Small intestine (tissue), 7 donors: Measurements from ENCODE around the gene ZSWIM4. TPM values are rescaled to one million over a fixed set of nuclear protein-coding genes. Genes with fewer than 3 reads are reported as not detected.

ENCODE experiments used
- DNase-seq, 2 donors: peaks; one replicate each; pipeline versions ENCODE4 v3.0.0 to v3.0.0-alpha.2; 2013
- FAIRE-seq: peaks from 2 replicates; lab custom pipeline; 2012; peaks lifted over from hg19 to GRCh38; lab: Jason Lieb, UNC
- H3K27ac ChIP-seq, 3 donors: one replicate each; pipeline ENCODE4 v1.5.1; 2013; ENCODE audit warnings: low read length in 2 of 3, mild to moderate bottlenecking in 2 of 3, control low read depth in 1 of 3, inconsistent platforms in 1 of 3, low read depth in 1 of 3, moderate library complexity in 1 of 3
- H3K27me3 ChIP-seq, 3 donors: one replicate each; pipeline ENCODE4 v1.6.1; 2013; ENCODE audit warnings: low read length in 3 of 3, inconsistent platforms in 1 of 3; ENCODE audit not compliant: control insufficient read depth in 3 of 3, insufficient read depth in 3 of 3
- H3K36me3 ChIP-seq, 3 donors: one replicate each; pipeline ENCODE4 v1.6.1; 2013; ENCODE audit warnings: low read length in 3 of 3, inconsistent platforms in 1 of 3, low read depth in 1 of 3, mild to moderate bottlenecking in 1 of 3, moderate library complexity in 1 of 3; ENCODE audit not compliant: control insufficient read depth in 3 of 3, insufficient read depth in 2 of 3
- H3K4me1 ChIP-seq, 3 donors: one replicate each; pipeline ENCODE4 v1.6.1; 2013; ENCODE audit warnings: low read length in 2 of 3, inconsistent platforms in 1 of 3, low read depth in 1 of 3, mild to moderate bottlenecking in 1 of 3, moderate library complexity in 1 of 3; ENCODE audit not compliant: control insufficient read depth in 3 of 3, insufficient read depth in 2 of 3
- H3K4me3 ChIP-seq, 3 donors: one replicate each; pipeline ENCODE4 v1.5.1; 2013; ENCODE audit warnings: low read length in 3 of 3, control low read depth in 1 of 3, inconsistent platforms in 1 of 3, low read depth in 1 of 3, mild to moderate bottlenecking in 1 of 3, moderate library complexity in 1 of 3
- H3K9me3 ChIP-seq, 2 donors: one replicate each; pipeline ENCODE4 v1.6.1; 2013; ENCODE audit warnings: low read depth in 1 of 2, low read length in 1 of 2; ENCODE audit not compliant: control insufficient read depth in 2 of 2, insufficient read depth in 1 of 2
- WGBS, 3 donors: extraction: QIAGEN DNeasy Blood & Tissue Kit; methylation state at CpG; one replicate each; pipeline ENCODE4 v1.1.7; 2013; 5-methylcytosine and 5-hydroxymethylcytosine counted together
- polyA plus RNA-seq, 4 donors: library from polyadenylated mRNA; stranded (reverse) in 3 of 4; unstranded in 1 of 4; fragments of 200-250 nt in 3 of 4; fragments of 120-200 nt in 1 of 4; gene quantifications; one replicate each; pipeline versions ENCODE4 v1.2.1 to v1.2.3, GENCODE V29; 2013
- donor health status: healthy with polysubstance abuse.
- donor health status: control.
- donor health status: control.
- donor health status: Bipolar disorder and iron deficiency.
- donor health status: healthy.

Gene ZSWIM4
- polyA plus RNA-seq, 4 donors: 0.45 to 4.0 (median 1.8) TPM

- 83 to 91% (median 89%) methylated on average over 4 of the region's 4 CpGs for WGBS, 3 donors
- H3K27me3 ChIP-seq: peaks cover 0 to 6% (median 2%) of the 10 kb centered on the region in 3 donors
- no peak for DNase-seq
- H3K36me3 ChIP-seq: peaks cover 0 to 7% (median 0%) of the 10 kb centered on the region in 3 donors
- no peak overlapping the region for H3K27ac ChIP-seq
- H3K9me3 ChIP-seq: no peaks in the 10 kb centered on the region
- no peak overlapping the region for H3K4me3 ChIP-seq
- H3K4me1 ChIP-seq: peaks cover 0 to 11% (median 0%) of the 10 kb centered on the region in 3 donors
- no peak for FAIRE-seq
These were observed 75.6 kb downstream of the ZSWIM4 start for GRCh38 chr19:13870873-13871272.

DNA sequence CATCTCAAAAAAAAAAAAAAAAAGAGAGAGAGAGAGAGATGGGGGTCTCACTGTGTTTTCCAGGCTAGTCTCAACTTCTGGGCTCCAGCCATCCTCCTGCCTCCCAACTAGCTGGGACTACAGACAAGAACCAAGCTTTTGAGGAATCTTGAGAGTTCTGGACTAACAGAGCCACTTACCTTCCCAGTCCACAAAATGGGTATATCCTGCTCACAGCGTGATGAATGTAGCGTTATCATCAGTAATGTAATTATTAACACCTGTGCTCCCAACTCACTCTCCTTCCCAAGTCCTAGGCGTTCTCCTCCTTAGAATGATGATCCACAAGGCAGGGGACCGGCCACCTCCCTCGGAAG, 77.1 kb downstream of the ZSWIM4 start:
- Histone ChIP-seq H3K4me3 (peak overlapping the region in 1 of 3 donors; percentile 58), H3K36me3 (peaks cover 0 to 7% (median 0%) of the 10 kb centered on the region in 3 donors), H3K9me3 (no peaks in the 10 kb centered on the region), H3K27ac (no peak overlapping the region), H3K27me3 (peaks cover 0 to 2% (median 0%) of the 10 kb centered on the region in 3 donors), H3K4me1 (peaks cover 0 to 10% (median 0%) of the 10 kb centered on the region in 3 donors)
- 5 to 38% (median 22%) methylated on average over 5 of the region's 5 CpGs for whole genome bisulfite sequencing, 3 donors
- DNase-seq: no peak
- FAIRE-seq: no peak

DNA sequence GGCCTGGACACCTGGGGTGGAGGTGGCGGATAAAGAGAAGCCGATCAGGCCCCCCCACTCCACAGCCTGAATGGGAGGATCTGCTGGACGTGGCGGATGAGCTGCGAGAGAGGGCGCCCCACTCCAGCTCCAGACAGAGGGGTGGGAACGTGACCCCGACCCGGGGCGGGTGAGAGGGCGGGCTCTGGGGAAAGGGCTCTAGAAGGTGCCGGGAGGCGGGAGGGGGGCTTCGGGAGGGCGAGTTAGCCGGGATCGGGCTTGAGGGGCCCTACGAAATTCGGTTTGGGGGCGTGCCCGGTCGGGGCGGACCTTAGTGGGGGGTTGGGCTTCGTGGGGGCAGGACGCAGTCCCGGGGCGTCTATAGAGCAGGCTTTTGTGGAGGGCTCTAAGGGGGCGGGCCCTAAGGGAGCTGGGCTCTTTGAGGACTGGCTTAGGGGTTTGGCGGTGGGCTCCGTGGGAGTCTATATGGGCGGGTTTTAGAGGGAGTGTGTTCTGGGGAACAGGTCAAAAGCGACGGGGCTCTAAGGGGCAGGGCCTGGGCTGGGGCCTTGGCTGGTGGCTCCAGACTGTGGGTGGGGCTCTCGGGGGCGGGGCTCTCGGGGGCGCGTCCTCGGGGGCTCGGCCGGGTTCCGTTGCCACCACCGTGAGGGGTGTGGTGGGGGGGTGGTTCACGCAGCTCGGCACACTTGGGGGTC, 77.6 kb downstream of the ZSWIM4 start:
- WGBS, 3 donors: 2 to 5% (median 2%) methylated on average over 32 to 45 of the region's 45 CpGs

GRCh38 chr19:13873834-13874515, 78.7 kb downstream of the ZSWIM4 start:
- no peak for DNase-seq
- FAIRE-seq: no peak
- H3K4me3 ChIP-seq: no peak overlapping the region
- no peak overlapping the region for H3K27ac ChIP-seq
- H3K4me1 ChIP-seq: peaks cover 0 to 10% (median 0%) of the 10 kb centered on the region in 3 donors
- no peaks in the 10 kb centered on the region for H3K9me3 ChIP-seq
- peaks cover 0 to 2% (median 0%) of the 10 kb centered on the region in 3 donors for H3K27me3 ChIP-seq
- peaks cover 0 to 7% (median 0%) of the 10 kb centered on the region in 3 donors for H3K36me3 ChIP-seq
- 58 to 76% (median 64%) methylated on average over 35 of the region's 35 CpGs for WGBS, 3 donors

More for the DNA sequence above, 77.6 kb downstream of the ZSWIM4 start:
- no peak for FAIRE-seq
- Histone ChIP-seq H3K27ac (no peak overlapping the region), H3K4me3 (peak overlapping the region in 2 of 3 donors; percentile 37 to 58), H3K4me1 (peaks cover 0 to 10% (median 0%) of the 10 kb centered on the region in 3 donors), H3K9me3 (no peaks in the 10 kb centered on the region), H3K27me3 (peaks cover 0 to 2% (median 0%) of the 10 kb centered on the region in 3 donors), H3K36me3 (peaks cover 0 to 7% (median 0%) of the 10 kb centered on the region in 3 donors)
- peak in 1 of 2 donors; percentile 79 for DNase-seq

- H3K27ac ChIP-seq: no peak overlapping the region
- no peak for FAIRE-seq
- no peaks in the 10 kb centered on the region for H3K36me3 ChIP-seq
These were observed 80.6 kb downstream of the ZSWIM4 start for GRCh38 chr19:13875824-13876223.

DNA sequence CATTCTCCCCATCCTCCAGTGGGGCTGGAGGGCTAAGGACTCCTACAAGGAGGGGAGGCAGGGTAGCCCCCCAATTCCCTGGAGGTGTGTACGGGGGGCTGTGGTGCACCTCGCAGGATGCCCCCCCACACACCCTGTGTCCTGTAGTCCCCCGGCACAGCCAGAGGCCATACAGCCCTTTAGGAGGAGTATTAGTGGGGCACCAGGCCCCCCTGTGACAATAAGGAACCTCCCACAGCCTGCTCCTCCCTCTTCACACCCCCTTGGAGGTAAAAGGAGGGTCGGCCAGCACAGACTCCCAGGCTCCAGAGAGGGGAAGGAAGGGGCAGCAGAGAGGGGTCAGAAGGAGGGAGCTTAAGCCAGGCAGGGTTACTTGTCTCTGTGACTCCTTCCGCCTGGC, 81.6 kb downstream of the ZSWIM4 start, which contains the start of gene NANOS3:
Gene NANOS3 (plus strand): TSS at position 301 of the 400 bp plus-strand sequence. CDS start 115 bp downstream, outside the sequence.
- Histone ChIP-seq H3K27me3 (peaks cover 0 to 2% (median 0%) of the 10 kb centered on the region in 3 donors), H3K9me3 (no peaks in the 10 kb centered on the region), H3K4me3 (no peak within 1 kb of the TSS), H3K36me3 (no peaks in the 10 kb centered on the region), H3K27ac (no peak within 1 kb of the TSS), H3K4me1 (peaks cover 0 to 19% (median 6%) of the 10 kb centered on the region in 3 donors)
- FAIRE-seq (no peak), DNase-seq (no peak)
- 18 to 47% (median 44%) methylated on average over 4 to 5 of the region's 5 CpGs for WGBS, 3 donors

More at GRCh38 chr19:13875824-13876223, 80.6 kb downstream of the ZSWIM4 start:
- 88 to 97% (median 96%) methylated on average over 5 of the region's 5 CpGs for WGBS, 3 donors
- no peak overlapping the region for H3K4me3 ChIP-seq
- DNase-seq: no peak
- H3K9me3 ChIP-seq: no peaks in the 10 kb centered on the region
- H3K27me3 ChIP-seq: peaks cover 0 to 2% (median 0%) of the 10 kb centered on the region in 3 donors
- peaks cover 0 to 19% (median 5%) of the 10 kb centered on the region in 3 donors for H3K4me1 ChIP-seq

- WGBS, 3 donors: 78 to 89% (median 78%) methylated on average over 27 of the region's 27 CpGs
- no peak for FAIRE-seq
These were observed 82.1 kb downstream of the ZSWIM4 start for GRCh38 chr19:13877303-13877702.

More at GRCh38 chr19:13877303-13877702, 82.1 kb downstream of the ZSWIM4 start:
- Histone ChIP-seq H3K4me3 (no peak overlapping the region), H3K27me3 (peaks cover 0 to 2% (median 0%) of the 10 kb centered on the region in 3 donors), H3K27ac (no peak overlapping the region), H3K9me3 (no peaks in the 10 kb centered on the region), H3K36me3 (no peaks in the 10 kb centered on the region), H3K4me1 (peaks cover 0 to 18% (median 6%) of the 10 kb centered on the region in 3 donors)
- no peak for DNase-seq
